ENCODE measurements around the gene STK11. TPM values are rescaled to one million over a fixed set of nuclear protein-coding genes. Genes with fewer than 3 reads are reported as not detected.

The STK11 gene
- total RNA-seq, 2 experiments from 2014 or later, result 65.1 to 66.1 TPM

DNA sequence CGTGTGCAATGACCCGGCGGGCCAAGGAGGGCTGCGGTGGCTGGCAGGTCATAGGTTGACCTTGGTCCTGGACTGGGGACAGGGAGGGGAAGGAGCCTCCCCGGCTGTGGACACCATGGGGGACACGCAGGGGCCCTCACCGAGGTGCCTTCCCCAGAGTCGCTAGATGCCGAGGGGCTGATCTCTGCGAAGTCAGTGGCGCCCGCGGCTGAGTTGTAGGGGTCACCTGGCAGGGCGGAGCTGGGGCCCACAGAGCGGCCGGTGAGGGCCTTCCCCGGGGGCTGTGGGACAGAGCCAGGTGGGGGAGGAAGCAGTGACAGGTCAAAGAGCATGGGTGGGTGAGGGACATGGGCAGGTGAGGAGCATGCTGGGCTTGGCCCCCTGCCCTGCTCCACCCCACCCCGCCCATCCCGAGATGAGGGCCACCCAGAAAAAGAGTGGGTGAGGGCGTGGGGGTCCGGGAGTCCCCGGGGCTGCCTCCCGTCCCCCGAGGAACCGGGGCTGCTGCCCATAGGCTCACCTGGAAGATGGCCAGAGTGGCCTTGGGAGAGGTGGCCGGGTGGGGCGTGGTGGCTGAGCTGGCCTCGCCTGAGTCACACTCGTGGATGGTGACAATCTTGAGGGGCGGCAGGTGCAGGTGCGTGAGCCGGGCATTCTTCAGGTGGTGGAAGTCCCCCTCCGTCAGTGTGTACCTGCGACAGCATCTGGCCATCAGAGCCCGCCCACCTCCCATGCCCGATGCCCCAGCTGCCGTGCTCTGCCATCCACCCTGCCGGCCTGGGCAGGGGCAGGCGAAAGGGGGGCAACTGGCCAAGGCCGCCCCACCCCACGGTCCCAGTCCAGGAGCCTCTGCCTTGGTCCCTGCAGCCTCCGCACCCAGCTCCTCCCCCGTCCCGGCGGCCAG lies 28.7 kb downstream of the STK11 start:
- CTCF ChIA-PET, result no interaction called here
- H3K4me1 Mint-ChIP-seq (ENCODE audit: low read depth), result peaks cover 8% of the 10 kb centered on the region
- peaks cover 8% of the 10 kb centered on the region for H3K27me3 Mint-ChIP-seq (ENCODE audit: low read depth)
- no peak for DNase-seq
- no peaks in the 10 kb centered on the region for H3K9me3 Mint-ChIP-seq
- H3K36me3 Mint-ChIP-seq (ENCODE audit: low read depth), result no peaks in the 10 kb centered on the region
- no peak overlapping the region for H3K4me3 Mint-ChIP-seq
- no peak overlapping the region for H3K27ac Mint-ChIP-seq
- intact Hi-C loops (cut with micrococcal nuclease), result no loop called here

- Mint-ChIP-seq H3K27me3 (ENCODE audit: low read depth) (peaks cover 10% of the 10 kb centered on the region), H3K9me3 (no peaks in the 10 kb centered on the region), H3K36me3 (ENCODE audit: low read depth) (no peaks in the 10 kb centered on the region), H3K4me3 (no peak overlapping the region), H3K27ac (no peak overlapping the region), H3K4me1 (ENCODE audit: low read depth) (peaks cover 10% of the 10 kb centered on the region)
- CTCF ChIA-PET, result no interaction called here
- DNase-seq, result no peak
- intact Hi-C loops (cut with micrococcal nuclease), result no loop called here
Measured at GRCh38 chr19:1234955-1235380, 29.4 kb downstream of the STK11 start.

- intact Hi-C loops (cut with micrococcal nuclease), result no loop called here
- DNase-seq, result no peak
- H3K4me1 Mint-ChIP-seq (ENCODE audit: low read depth), result peaks cover 12% of the 10 kb centered on the region
- no peaks in the 10 kb centered on the region for H3K36me3 Mint-ChIP-seq (ENCODE audit: low read depth)
- H3K4me3 Mint-ChIP-seq, result peak overlapping the region; percentile 24
- no peaks in the 10 kb centered on the region for H3K9me3 Mint-ChIP-seq
- H3K27me3 Mint-ChIP-seq (ENCODE audit: low read depth), result peaks cover 10% of the 10 kb centered on the region
- no peak overlapping the region for H3K27ac Mint-ChIP-seq
- CTCF ChIA-PET, result no interaction called here
Measured at GRCh38 chr19:1235625-1236538, 30.3 kb downstream of the STK11 start.

DNA sequence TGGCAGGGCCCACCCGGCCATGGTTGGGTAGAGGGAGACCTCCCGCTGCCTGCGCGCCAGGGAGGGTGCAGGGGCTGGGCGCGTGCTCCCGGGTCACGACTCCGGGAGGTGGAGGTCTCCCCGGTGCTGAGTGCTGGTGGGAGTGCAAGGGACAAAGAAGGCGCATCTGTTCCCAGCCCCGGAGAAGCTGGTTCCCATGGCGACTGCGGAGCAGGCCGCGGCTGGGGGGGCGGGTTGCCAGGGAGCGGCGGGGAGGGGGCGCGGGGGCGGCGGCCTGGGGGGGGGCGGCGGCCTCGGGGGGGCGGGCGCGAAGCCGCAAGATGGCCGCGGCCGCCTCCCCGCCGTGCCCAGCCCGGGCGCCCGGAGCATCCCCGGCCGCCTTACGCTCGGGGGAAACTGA lies 31.0 kb downstream of the STK11 start:
- H3K36me3 Mint-ChIP-seq (ENCODE audit: low read depth), result no peaks in the 10 kb centered on the region
- DNase-seq, result no peak
- peaks cover 19% of the 10 kb centered on the region for H3K4me1 Mint-ChIP-seq (ENCODE audit: low read depth)
- CTCF ChIA-PET, result no interaction called here
- peaks cover 10% of the 10 kb centered on the region for H3K27me3 Mint-ChIP-seq (ENCODE audit: low read depth)
- H3K4me3 Mint-ChIP-seq, result peak overlapping the region; percentile 24
- no peak overlapping the region for H3K27ac Mint-ChIP-seq
- no peaks in the 10 kb centered on the region for H3K9me3 Mint-ChIP-seq
- intact Hi-C loops (cut with micrococcal nuclease), result no loop called here

DNA sequence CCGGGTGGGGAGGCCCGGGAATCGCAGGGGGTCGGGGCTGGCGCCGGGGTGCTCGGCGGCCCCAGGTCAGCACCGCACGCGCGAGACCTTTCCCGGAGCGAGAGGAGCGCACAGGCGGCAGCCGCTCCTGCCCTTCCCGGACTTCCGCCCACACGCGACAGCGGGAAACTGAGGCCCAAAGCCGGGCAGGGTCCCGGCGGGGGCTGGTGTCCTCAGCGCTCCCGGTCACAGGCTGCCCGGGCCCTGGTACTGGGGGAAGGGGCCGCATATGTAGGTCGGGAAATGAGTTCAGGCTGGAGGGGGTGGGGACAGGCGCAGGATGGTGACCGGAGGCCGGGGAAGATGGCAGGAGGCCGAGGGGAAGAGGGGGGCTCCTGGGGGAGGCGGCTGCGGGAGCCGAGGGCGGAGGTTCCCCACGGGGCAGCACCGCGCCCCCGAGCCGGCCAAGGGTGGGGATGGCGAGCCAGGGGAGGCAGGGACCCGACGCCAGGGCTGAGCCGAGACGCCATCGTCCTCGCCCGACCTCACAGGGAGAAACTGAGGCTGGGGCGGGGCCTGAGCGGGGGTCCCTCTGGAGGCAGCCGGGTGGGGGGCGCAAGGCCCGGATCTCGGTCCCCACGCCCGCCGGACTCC lies 31.6 kb downstream of the STK11 start:
- DNase-seq, result no peak
- Mint-ChIP-seq H3K4me1 (ENCODE audit: low read depth) (peaks cover 20% of the 10 kb centered on the region), H3K9me3 (no peaks in the 10 kb centered on the region), H3K27ac (no peak overlapping the region), H3K4me3 (peak overlapping the region; percentile 44), H3K36me3 (ENCODE audit: low read depth) (no peaks in the 10 kb centered on the region), H3K27me3 (ENCODE audit: low read depth) (peaks cover 10% of the 10 kb centered on the region)
- intact Hi-C loops (cut with micrococcal nuclease), result no loop called here
- CTCF ChIA-PET, result no interaction called here

DNA sequence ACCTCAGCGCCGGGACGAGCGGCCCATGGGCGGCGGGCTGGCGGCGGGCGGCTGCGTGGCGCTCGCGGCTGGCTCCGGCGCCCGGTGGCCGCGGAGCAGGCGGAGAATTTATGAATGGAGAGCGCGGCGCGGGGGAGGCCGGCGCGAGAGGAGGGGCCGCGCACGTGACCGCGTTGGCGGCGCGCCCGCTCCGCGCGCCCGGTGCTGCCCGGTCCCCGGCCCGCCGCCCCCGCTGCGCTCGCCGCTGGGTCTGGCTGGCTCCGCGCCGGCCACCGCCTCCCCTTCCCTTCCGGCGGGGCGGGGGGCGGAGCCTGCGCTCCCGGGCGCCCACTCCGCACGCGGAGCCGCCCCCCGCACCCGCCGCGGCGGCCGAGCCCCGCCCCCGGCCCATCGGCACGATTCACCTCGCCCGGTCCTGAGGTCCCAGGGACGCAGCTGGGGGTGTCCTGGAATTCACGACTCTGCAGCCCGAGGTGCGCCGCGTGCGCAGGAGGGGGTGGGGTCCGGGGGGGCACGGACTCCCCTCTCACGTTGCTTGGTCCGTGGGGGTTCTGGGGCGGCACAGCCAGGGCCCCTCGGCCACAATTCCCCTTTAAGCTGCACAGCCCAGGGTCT lies 32.3 kb downstream of the STK11 start, which contains the start of gene CBARP:
CBARP (minus strand) TSS at position 252 of the 615 bp plus-strand sequence. CDS start 1,905 bp downstream, outside the sequence.
- Mint-ChIP-seq H3K36me3 (ENCODE audit: low read depth) (no peaks in the 10 kb centered on the region), H3K4me3 (peak within 1 kb of the TSS; percentile 68), H3K27me3 (ENCODE audit: low read depth) (peaks cover 10% of the 10 kb centered on the region), H3K4me1 (ENCODE audit: low read depth) (peaks cover 28% of the 10 kb centered on the region), H3K9me3 (no peaks in the 10 kb centered on the region), H3K27ac (no peak within 1 kb of the TSS)
- DNase-seq, result no peak
- intact Hi-C loops (cut with micrococcal nuclease), result no loop called here
- CTCF ChIA-PET, result interaction anchor here (0.6 to 1.1 kb wide), 3 partner anchors 23 to 46 kb away, joined by 3 read pairs; no protein-coding TSS in a partner anchor

GRCh38 chr19:1238369-1239303 lies 33.1 kb downstream of the STK11 start:
- DNase-seq, result no peak
- CTCF ChIA-PET, result interaction anchor here (0.7 to 1.3 kb wide), 3 partner anchors 22 to 126 kb away, joined by 3 read pairs; no protein-coding TSS in a partner anchor
- H3K27me3 Mint-ChIP-seq (ENCODE audit: low read depth), result peaks cover 10% of the 10 kb centered on the region
- intact Hi-C loops (cut with micrococcal nuclease), result no loop called here
- H3K27ac Mint-ChIP-seq, result no peak overlapping the region
- H3K4me1 Mint-ChIP-seq (ENCODE audit: low read depth), result peaks cover 35% of the 10 kb centered on the region
- no peaks in the 10 kb centered on the region for H3K36me3 Mint-ChIP-seq (ENCODE audit: low read depth)
- H3K9me3 Mint-ChIP-seq, result no peaks in the 10 kb centered on the region
- H3K4me3 Mint-ChIP-seq, result peak overlapping the region; percentile 68

DNA sequence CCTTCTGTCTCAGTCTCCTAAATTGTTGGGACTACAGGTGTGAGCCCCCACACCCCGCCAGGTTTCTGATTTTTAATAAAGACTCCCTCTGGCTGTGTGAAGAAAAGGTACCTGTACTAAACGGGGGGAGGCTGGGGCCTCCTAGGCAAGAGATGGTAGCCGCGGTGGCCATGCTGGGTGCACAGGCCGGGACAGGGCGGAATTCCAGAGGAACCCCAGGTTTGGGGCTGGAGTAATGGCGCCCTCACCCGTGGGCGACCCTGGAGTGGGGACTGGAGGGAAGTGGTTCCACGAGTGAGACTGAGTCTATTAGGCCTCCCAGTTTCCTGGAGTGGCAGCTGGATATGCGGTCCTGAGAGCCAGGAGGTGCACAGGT lies 33.8 kb downstream of the STK11 start:
- intact Hi-C loops (cut with micrococcal nuclease), result no loop called here

DNA sequence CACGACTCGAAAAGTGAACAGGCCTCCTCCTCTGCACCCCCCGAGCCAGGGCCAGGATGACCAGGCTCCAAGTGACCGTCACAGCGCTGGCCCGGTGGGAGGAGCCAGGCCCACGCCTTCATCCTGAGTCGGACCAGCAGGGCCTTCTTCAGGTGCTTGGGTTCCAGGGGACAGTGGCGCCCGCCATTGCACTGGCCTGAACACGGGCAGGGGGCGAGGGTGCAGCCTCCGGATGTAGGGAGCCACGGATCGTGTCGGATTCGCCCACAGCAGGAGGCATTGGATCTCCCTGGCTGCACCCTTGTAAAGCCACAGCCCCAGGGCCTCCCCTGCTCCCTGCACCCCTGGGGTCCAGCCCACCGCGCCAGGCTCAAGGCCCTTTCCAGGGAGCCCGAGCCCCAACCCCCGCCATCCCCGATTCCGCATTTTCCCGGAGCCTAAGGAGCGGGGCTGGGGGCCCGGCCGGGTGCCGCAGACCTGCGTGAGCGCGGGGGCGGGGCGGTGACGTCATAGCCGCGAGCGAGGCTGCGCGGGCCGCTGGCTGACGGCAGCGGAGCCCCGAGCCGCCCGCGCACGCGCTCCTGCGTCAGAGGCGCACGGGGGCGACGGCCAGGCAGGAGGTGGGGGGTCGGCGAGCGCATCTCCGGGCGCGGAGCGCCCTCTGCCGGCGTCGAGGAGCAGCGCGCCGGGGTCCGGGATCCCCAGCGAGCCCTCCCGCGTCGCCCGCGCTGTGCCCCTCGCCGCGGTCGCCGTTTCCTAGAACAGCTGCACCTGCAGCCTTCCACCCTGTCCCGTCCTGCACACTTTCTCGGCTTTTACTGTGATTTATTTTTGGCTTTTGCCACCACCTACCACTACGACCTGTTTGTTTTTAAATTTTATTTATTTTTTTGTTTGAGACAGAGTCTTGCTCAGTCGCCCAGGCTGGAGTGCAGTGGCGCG lies 34.5 kb downstream of the STK11 start:
- DNase-seq, result peak; percentile 84
- intact Hi-C loops (cut with micrococcal nuclease), result loop anchor here (2.0 kb wide), 3 partner anchors 25 to 319 kb away; partner anchors contain the start of genes RNU6-2 and TMEM259
- peaks cover 43% of the 10 kb centered on the region for H3K4me1 Mint-ChIP-seq (ENCODE audit: low read depth)
- CTCF ChIA-PET, result interaction anchor here (1.0 to 7.7 kb wide), 7 partner anchors 24 to 316 kb away, joined by 3 to 233 read pairs (median 4); partner anchors contain the start of genes ARHGAP45 and CIRBP
- no peak overlapping the region for H3K27ac Mint-ChIP-seq
- peaks cover 2% of the 10 kb centered on the region for H3K36me3 Mint-ChIP-seq (ENCODE audit: low read depth)
- H3K4me3 Mint-ChIP-seq, result peak overlapping the region; percentile 24
- H3K27me3 Mint-ChIP-seq (ENCODE audit: low read depth), result peaks cover 10% of the 10 kb centered on the region
- H3K9me3 Mint-ChIP-seq, result no peaks in the 10 kb centered on the region

More for the DNA sequence above, 33.8 kb downstream of the STK11 start:
- CTCF ChIA-PET, result interaction anchor here (1.3 kb wide), 1 partner anchor 126 kb away, joined by 3 read pairs; no protein-coding TSS in a partner anchor
- no peak for DNase-seq
- H3K4me3 Mint-ChIP-seq, result peak overlapping the region; percentile 24
- peaks cover 39% of the 10 kb centered on the region for H3K4me1 Mint-ChIP-seq (ENCODE audit: low read depth)
- H3K36me3 Mint-ChIP-seq (ENCODE audit: low read depth), result no peaks in the 10 kb centered on the region
- peaks cover 10% of the 10 kb centered on the region for H3K27me3 Mint-ChIP-seq (ENCODE audit: low read depth)
- no peak overlapping the region for H3K27ac Mint-ChIP-seq
- H3K9me3 Mint-ChIP-seq, result no peaks in the 10 kb centered on the region

GRCh38 chr19:1240925-1241324 lies 35.3 kb downstream of the STK11 start:
- Mint-ChIP-seq H3K9me3 (no peaks in the 10 kb centered on the region), H3K4me3 (peak overlapping the region; percentile 84), H3K27ac (no peak overlapping the region), H3K36me3 (ENCODE audit: low read depth) (peaks cover 2% of the 10 kb centered on the region), H3K27me3 (ENCODE audit: low read depth) (peaks cover 10% of the 10 kb centered on the region), H3K4me1 (ENCODE audit: low read depth) (peaks cover 43% of the 10 kb centered on the region)
- CTCF ChIA-PET, result interaction anchor here (1.0 to 7.7 kb wide), 7 partner anchors 23 to 317 kb away, joined by 3 to 233 read pairs (median 4); partner anchors contain the start of genes ARHGAP45 and CIRBP
- no peak for DNase-seq
- intact Hi-C loops (cut with micrococcal nuclease), result loop anchor here (2.0 kb wide), 3 partner anchors 26 to 320 kb away; partner anchors contain the start of genes RNU6-2 and TMEM259

Measured in activated naive CD4-positive, alpha-beta T cell treated with anti-CD3 and anti-CD28 coated beads for 36 hours (primary cell).